DOHH2 (cell line): ENCODE results near the gene DAGLA.

Experiments
- CTCF ChIP-seq: fragments of 200-600 bp; sonication (generic); IDR thresholded peaks from one replicate; pipeline ENCODE4 v1.5.1; 2014; ENCODE audit warnings: antibody characterized with exemption, mild to moderate bottlenecking, low read depth, low read length; ENCODE audit not compliant: poor library complexity, severe bottlenecking
- EZH2phosphoT487 ChIP-seq: fragments of 200-600 bp; sonication (generic); IDR thresholded peaks from 2 replicates; pipeline ENCODE4 v1.6.1; 2017; ENCODE audit warnings: borderline replicate concordance, mild to moderate bottlenecking, antibody characterized with exemption, low read length, moderate library complexity, mixed read lengths

- TF ChIP-seq CTCF (no peak), EZH2phosphoT487 (no peak)
Measured at GRCh38 chr11:61737636-61738386, 57.6 kb downstream of the DAGLA start.
